Hepatocyte (in vitro differentiated cells): Measurements from ENCODE around the gene ZBTB7C.

ENCODE experiments used
- EZH2 ChIP-seq: fragments of 200-600 bp; sonication (generic); IDR thresholded peaks from 2 replicates; pipeline ENCODE4 v1.6.1; 2016; ENCODE audit warnings: antibody characterized with exemption, mild to moderate bottlenecking, borderline replicate concordance
- TF ChIP-seq, protein P1 (sequence below): fragments of 200-600 bp; sonication (generic); IDR thresholded peaks from 2 replicates; pipeline ENCODE4 v1.5.1; 2016; ENCODE audit warnings: antibody characterized with exemption, mild to moderate bottlenecking; ENCODE audit not compliant: poor library complexity

DNA sequence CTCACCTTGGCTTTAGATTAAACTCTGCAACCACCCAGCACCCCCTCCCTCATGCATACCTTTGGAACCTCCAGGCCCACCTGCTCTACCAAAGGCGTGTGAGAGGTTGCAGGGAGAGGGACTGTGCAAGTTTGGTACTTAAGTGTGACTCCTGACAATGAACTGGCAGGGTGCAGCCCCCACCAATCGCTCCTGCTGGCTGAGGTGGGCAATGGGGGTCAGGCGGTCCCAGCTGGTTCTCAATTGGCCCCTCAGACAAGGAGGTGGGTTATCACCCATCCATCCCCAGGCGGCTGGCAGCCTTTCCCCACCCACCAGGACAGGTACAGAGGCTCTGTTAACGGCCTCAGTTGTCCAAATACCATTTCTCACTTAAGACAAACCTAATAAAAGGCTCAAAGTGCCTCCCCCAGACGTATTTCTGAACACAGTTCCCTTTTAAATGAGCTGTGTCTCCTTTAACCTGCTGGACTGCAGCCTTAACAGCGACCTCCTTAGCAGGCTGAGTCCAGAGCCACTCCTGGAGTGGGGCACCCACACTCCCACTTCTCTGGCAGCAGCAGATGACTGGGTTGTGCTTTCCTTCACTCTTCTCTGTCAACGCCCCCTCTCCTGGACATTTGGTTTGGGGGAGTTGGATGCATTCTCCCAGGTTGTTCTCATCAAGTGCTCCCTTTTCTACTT lies 309.6 kb downstream of the ZBTB7C start:
- TF ChIP-seq, protein P1, sequence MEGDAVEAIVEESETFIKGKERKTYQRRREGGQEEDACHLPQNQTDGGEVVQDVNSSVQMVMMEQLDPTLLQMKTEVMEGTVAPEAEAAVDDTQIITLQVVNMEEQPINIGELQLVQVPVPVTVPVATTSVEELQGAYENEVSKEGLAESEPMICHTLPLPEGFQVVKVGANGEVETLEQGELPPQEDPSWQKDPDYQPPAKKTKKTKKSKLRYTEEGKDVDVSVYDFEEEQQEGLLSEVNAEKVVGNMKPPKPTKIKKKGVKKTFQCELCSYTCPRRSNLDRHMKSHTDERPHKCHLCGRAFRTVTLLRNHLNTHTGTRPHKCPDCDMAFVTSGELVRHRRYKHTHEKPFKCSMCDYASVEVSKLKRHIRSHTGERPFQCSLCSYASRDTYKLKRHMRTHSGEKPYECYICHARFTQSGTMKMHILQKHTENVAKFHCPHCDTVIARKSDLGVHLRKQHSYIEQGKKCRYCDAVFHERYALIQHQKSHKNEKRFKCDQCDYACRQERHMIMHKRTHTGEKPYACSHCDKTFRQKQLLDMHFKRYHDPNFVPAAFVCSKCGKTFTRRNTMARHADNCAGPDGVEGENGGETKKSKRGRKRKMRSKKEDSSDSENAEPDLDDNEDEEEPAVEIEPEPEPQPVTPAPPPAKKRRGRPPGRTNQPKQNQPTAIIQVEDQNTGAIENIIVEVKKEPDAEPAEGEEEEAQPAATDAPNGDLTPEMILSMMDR: no peak
- no peak for TF ChIP-seq EZH2
